ENCODE results near the gene TC2N.

TC2N gene

GRCh38 chr14:91867316-91867988 lies at the start of gene TC2N:
TSS of gene TC2N (minus strand) at chr14:91867536. CDS start at chr14:91813769, 53,767 bp downstream.
- no peak for TF ChIP-seq ARNTL (CRISPR knock-in tag; IDR thresholded peaks at IDR 0.05; ENCODE audit: borderline replicate concordance, low read depth)
- no peak for ATAC-seq

- ATAC-seq, result no peak
- TF ChIP-seq CREB5 (CRISPR knock-in tag; IDR thresholded peaks at IDR 0.05; ENCODE audit: low read depth) (no peak), ZFP3 (CRISPR knock-in tag; IDR thresholded peaks at IDR 0.05) (no peak), CSRNP3 (CRISPR knock-in tag; IDR thresholded peaks at IDR 0.05) (no peak), GLIS3 (CRISPR knock-in tag; IDR thresholded peaks at IDR 0.05) (no peak), ZFP30 (CRISPR knock-in tag; IDR thresholded peaks at IDR 0.05) (no peak), SNAI2 (CRISPR knock-in tag; IDR thresholded peaks at IDR 0.05) (no peak), ARNTL (CRISPR knock-in tag; IDR thresholded peaks at IDR 0.05; ENCODE audit: borderline replicate concordance, low read depth) (no peak), TOX (CRISPR knock-in tag; IDR thresholded peaks at IDR 0.05; ENCODE audit: borderline replicate concordance) (no peak), CSDC2 (CRISPR knock-in tag; IDR thresholded peaks at IDR 0.05) (no peak), ZNF565 (CRISPR knock-in tag; conservative IDR thresholded peaks at IDR 0.05; ENCODE audit: low read depth) (no peak), POU6F1 (CRISPR knock-in tag; IDR thresholded peaks at IDR 0.05; ENCODE audit: borderline replicate concordance, low read depth) (no peak), PATZ1 (CRISPR knock-in tag; IDR thresholded peaks at IDR 0.05; ENCODE audit: borderline replicate concordance) (no peak), ZNF70 (CRISPR knock-in tag; IDR thresholded peaks at IDR 0.05) (no peak)
Measured at GRCh38 chr14:91912035-91912434, 44.7 kb upstream of the TC2N start.

- peak; percentile 93 for ATAC-seq
- no peak for TF ChIP-seq GLIS3 (CRISPR knock-in tag; IDR thresholded peaks at IDR 0.05)
- no peak for TF ChIP-seq ZNF70 (CRISPR knock-in tag; IDR thresholded peaks at IDR 0.05)
- TF ChIP-seq CSDC2 (CRISPR knock-in tag; IDR thresholded peaks at IDR 0.05), result no peak
- TF ChIP-seq TSHZ2 (CRISPR knock-in tag; IDR thresholded peaks at IDR 0.05), result no peak
- no peak for TF ChIP-seq TCF4 (CRISPR knock-in tag; IDR thresholded peaks at IDR 0.05; ENCODE audit: borderline replicate concordance)
- TF ChIP-seq ZFP30 (CRISPR knock-in tag; IDR thresholded peaks at IDR 0.05), result no peak
- no peak for TF ChIP-seq ZC3H10 (CRISPR knock-in tag; IDR thresholded peaks at IDR 0.05)
- no peak for TF ChIP-seq ARNTL (CRISPR knock-in tag; IDR thresholded peaks at IDR 0.05; ENCODE audit: borderline replicate concordance, low read depth)
- no peak for TF ChIP-seq ESRRG (CRISPR knock-in tag; IDR thresholded peaks at IDR 0.05)
- no peak for TF ChIP-seq PPARA (CRISPR knock-in tag; IDR thresholded peaks at IDR 0.05; ENCODE audit: borderline replicate concordance)
- TF ChIP-seq BACH2 (CRISPR knock-in tag; IDR thresholded peaks at IDR 0.05; ENCODE audit: borderline replicate concordance), result no peak
- TF ChIP-seq ZFP3 (CRISPR knock-in tag; IDR thresholded peaks at IDR 0.05), result no peak
- no peak for TF ChIP-seq ZNF8 (CRISPR knock-in tag; IDR thresholded peaks at IDR 0.05)
- TF ChIP-seq RARB (CRISPR knock-in tag; IDR thresholded peaks at IDR 0.05), result no peak
- TF ChIP-seq PATZ1 (CRISPR knock-in tag; IDR thresholded peaks at IDR 0.05; ENCODE audit: borderline replicate concordance), result no peak
- TF ChIP-seq ISL1 (CRISPR knock-in tag; IDR thresholded peaks at IDR 0.05), result no peak
- TF ChIP-seq OSR1 (CRISPR knock-in tag; IDR thresholded peaks at IDR 0.05), result no peak
Measured at GRCh38 chr14:91911474-91912032, 44.2 kb upstream of the TC2N start.

All from SK-N-SH treated with all-trans-retinoic acid at 6 μM for 48 hours (cell line).